GM23338 (cell line): ENCODE measurements around the gene BRF1. TPM values are rescaled to one million over a fixed set of nuclear protein-coding genes. Genes with fewer than 3 reads are reported as not detected.

Source experiments
- ATAC-seq: fragments of 200-7000 bp; cut with Tn5 transposase; 3 replicates; pipeline ENCODE4 v1.9.1; 2020
- DNase-seq: peaks from one replicate; pipeline ENCODE4 v3.0.0-alpha.2; 2015; ENCODE audit warnings: low spot score
- H2AFZ ChIP-seq: fragments of 200-600 bp; sonication (generic); 2 replicates; pipeline ENCODE4 v1.8.0; 2016; ENCODE audit warnings: antibody characterized with exemption, mild to moderate bottlenecking, moderate library complexity
- H3F3A ChIP-seq: fragments of 200-600 bp; sonication (generic); replicated peaks from 2 replicates; pipeline ENCODE4 v1.8.0; 2017; ENCODE audit warnings: antibody characterized with exemption, mixed run types, low read depth
- H3K27ac ChIP-seq: fragments of 200-600 bp; sonication (generic); 2 replicates; pipeline ENCODE4 v1.6.1; 2016; ENCODE audit warnings: low read depth
- H3K27me3 ChIP-seq: fragments of 200-600 bp; sonication (generic); 2 replicates; pipeline ENCODE4 v1.8.0; 2016; ENCODE audit warnings: mild to moderate bottlenecking, mixed run types, moderate library complexity; ENCODE audit not compliant: insufficient read depth
- H3K36me3 ChIP-seq: fragments of 200-600 bp; sonication (generic); 2 replicates; pipeline ENCODE4 v1.8.0; 2016; ENCODE audit warnings: mild to moderate bottlenecking; ENCODE audit not compliant: insufficient read depth
- H3K4me1 ChIP-seq: fragments of 200-600 bp; sonication (generic); 2 replicates; pipeline ENCODE4 v1.8.0; 2016; ENCODE audit warnings: mild to moderate bottlenecking, moderate library complexity; ENCODE audit not compliant: insufficient read depth
- H3K4me2 ChIP-seq: fragments of 200-600 bp; sonication (generic); 2 replicates; pipeline ENCODE4 v1.7.1; 2017; ENCODE audit warnings: mixed run types
- H3K4me3 ChIP-seq: fragments of 200-600 bp; sonication (generic); 2 replicates; pipeline ENCODE4 v1.6.1; 2016; ENCODE audit warnings: mixed run types
- H3K79me2 ChIP-seq: fragments of 200-600 bp; sonication (generic); replicated peaks from 2 replicates; pipeline ENCODE4 v1.8.0; 2017; ENCODE audit warnings: mild to moderate bottlenecking; ENCODE audit not compliant: insufficient read depth
- H3K9me2 ChIP-seq: fragments of 200-600 bp; sonication (generic); 2 replicates; pipeline ENCODE4 v1.8.0; 2017; ENCODE audit not compliant: insufficient read depth
- H4K20me1 ChIP-seq: fragments of 200-600 bp; sonication (generic); replicated peaks from 2 replicates; pipeline ENCODE4 v1.8.0; 2017; ENCODE audit warnings: mild to moderate bottlenecking; ENCODE audit not compliant: insufficient read depth
- H3K27ac Mint-ChIP-seq: 2 replicates; pipeline ENCODE4 v1.8.0; 2020; ENCODE audit warnings: inconsistent platforms, mild to moderate bottlenecking, moderate library complexity, mixed read lengths
- H3K27me3 Mint-ChIP-seq: 3 replicates; pipeline ENCODE4 v1.8.0; 2022; ENCODE audit warnings: low read depth, mild to moderate bottlenecking, moderate library complexity, mixed read lengths, inconsistent platforms; ENCODE audit not compliant: insufficient read depth, poor library complexity
- H3K36me3 Mint-ChIP-seq: 3 replicates; pipeline ENCODE4 v1.8.0; 2021; ENCODE audit warnings: low read depth, mild to moderate bottlenecking, inconsistent platforms, moderate library complexity, mixed read lengths
- H3K4me1 Mint-ChIP-seq: 3 replicates; pipeline ENCODE4 v1.8.0; 2020; ENCODE audit warnings: mild to moderate bottlenecking, inconsistent platforms, mixed read lengths
- H3K4me3 Mint-ChIP-seq: 3 replicates; pipeline ENCODE4 v1.8.0; 2021; ENCODE audit warnings: moderate library complexity, mild to moderate bottlenecking, inconsistent platforms, mixed read lengths
- H3K9me3 Mint-ChIP-seq: 3 replicates; pipeline ENCODE4 v1.8.0; 2020; ENCODE audit warnings: moderate library complexity, mild to moderate bottlenecking, inconsistent platforms, mixed read lengths
- CTCF ChIP-seq, 2 experiments: fragments of 200-600 bp in 1 of 2; sonication (generic) in 1 of 2; conservative IDR thresholded peaks; 2 replicates each; pipeline versions ENCODE4 v1.5.1 to v1.6.1; 2016 to 2017; ENCODE audit warnings: antibody characterized with exemption in 2 of 2, low read depth in 2 of 2, mild to moderate bottlenecking in 2 of 2, moderate library complexity in 1 of 2
- NANOG ChIP-seq: IDR thresholded peaks from 2 replicates; pipeline ENCODE4 v1.6.1; 2016; ENCODE audit warnings: antibody characterized with exemption, borderline replicate concordance
- ZNF331 ChIP-seq: fragments of 250-450 bp; sonication (Bioruptor Pico); IDR thresholded peaks from 2 replicates; pipeline ENCODE4 v1.5.0; 2020; ENCODE audit warnings: low read depth, mild to moderate bottlenecking, moderate library complexity
- ZNF462 ChIP-seq: fragments of 250-450 bp; sonication (Bioruptor Pico); IDR thresholded peaks from 2 replicates; pipeline ENCODE4 v1.5.0; 2020; ENCODE audit warnings: mild to moderate bottlenecking, moderate library complexity
- polyA plus RNA-seq: library from polyadenylated mRNA; unstranded; fragments of >200 nt; fragmentation: Nextera tagmentation; extraction: Ambion mirVana; gene quantifications from 2 replicates; pipeline ENCODE4 v1.2.1, GENCODE V29; 2016
- total RNA-seq: library from RNA; depleted of rRNA; stranded (reverse); fragments of >200 nt; shearing (Covaris generic); gene quantifications from 2 replicates; pipeline ENCODE4 v1.2.3, GENCODE V29; 2014

BRF1 gene
- total and polyA plus RNA-seq, 2 experiments from 2014 or later, result 8.6 to 29.9 TPM

- TF ChIP-seq CTCF (conservative IDR thresholded peaks at IDR 0.05; ENCODE audit: low read depth in 2 of 2), result no peak
- no peak for TF ChIP-seq ZNF462
- no peak for TF ChIP-seq ZNF331 (CRISPR knock-in tag)
These were observed 39.8 kb downstream of the BRF1 start (continued) for GRCh38 chr14:105260959-105261358.

- TF ChIP-seq NANOG, result no peak
- no peaks in the 10 kb centered on the region for H3K27me3 ChIP-seq
- H3K4me3 ChIP-seq, result no peak overlapping the region
- no peak for DNase-seq
- Mint-ChIP-seq H3K27ac (no peak overlapping the region), H3K4me1 (no peaks in the 10 kb centered on the region), H3K4me3 (no peak overlapping the region), H3K36me3 (peaks cover 1% of the 10 kb centered on the region; the same call in 1 of the 3 replicates), H3K9me3 (no peaks in the 10 kb centered on the region), H3K27me3 (peaks cover 6% of the 10 kb centered on the region)
- H3K9me2 ChIP-seq, result no peaks in the 10 kb centered on the region
- H2AFZ ChIP-seq, result no peak overlapping the region
- H3K4me2 ChIP-seq, result no peak overlapping the region
- no peaks in the 10 kb centered on the region for H3K4me1 ChIP-seq
- H3K27ac ChIP-seq, result no peak overlapping the region
- H3K79me2 ChIP-seq, result no peaks in the 10 kb centered on the region
- no peaks in the 10 kb centered on the region for H4K20me1 ChIP-seq
- no peaks in the 10 kb centered on the region for H3K36me3 ChIP-seq
- ATAC-seq, result no peak
- no peaks in the 10 kb centered on the region for H3F3A ChIP-seq
These were observed 42.0 kb downstream of the BRF1 start for GRCh38 chr14:105258846-105259245.
